Activated CD4-positive, alpha-beta T cell treated with anti-CD3 and anti-CD28 coated beads for 48 hours (primary cell): ENCODE measurements around the gene MYO16.
"Not testable (repeated sequence)": the region's sequence is repeated elsewhere in the genome, so short reads cannot be mapped to it uniquely, and the experiment has no call there.

Experiments
- DNase-seq: peaks from one replicate; pipeline ENCODE4 v3.0.0-alpha.2; 2020

MYO16 gene

DNA sequence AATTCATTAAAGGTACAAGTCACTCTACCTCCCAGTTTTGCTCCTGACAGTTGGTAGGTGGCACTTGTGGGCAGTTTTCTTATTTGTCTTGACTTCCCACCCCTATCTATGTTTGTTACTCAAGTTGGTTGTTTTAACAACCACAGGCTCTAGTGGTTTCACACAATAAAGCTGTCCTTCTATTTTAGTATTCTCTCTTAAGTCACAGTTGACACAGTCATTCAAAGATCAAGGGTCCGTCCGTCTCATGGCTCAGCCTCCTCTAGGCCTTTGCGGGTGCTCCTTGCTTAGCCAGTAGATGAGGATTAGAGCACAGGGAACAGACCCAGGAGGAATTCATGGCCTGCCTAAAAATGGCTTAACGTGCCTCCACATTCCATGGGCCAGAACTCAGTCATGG, 583.2 kb downstream of the MYO16 start:
- DNase-seq, result no peak

DNA sequence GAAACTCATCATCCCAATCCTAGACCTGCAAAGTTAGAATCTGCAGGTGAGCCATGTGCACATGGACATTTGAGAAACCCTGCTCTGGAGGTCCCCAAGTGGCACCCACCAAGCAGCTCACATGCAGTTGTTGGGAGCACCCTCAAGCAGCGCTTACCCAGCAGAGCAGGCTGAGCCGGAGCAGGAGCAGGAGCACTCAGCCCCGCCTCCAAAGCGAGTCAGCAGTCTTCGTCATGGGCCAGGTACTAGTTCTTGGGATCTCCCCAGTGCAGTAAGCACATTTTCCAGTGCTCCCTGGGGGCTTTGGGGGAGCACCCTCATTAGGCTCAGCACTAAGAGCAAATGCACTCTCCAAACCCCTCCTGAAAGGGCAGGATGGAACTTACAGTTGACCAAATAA, 584.3 kb downstream of the MYO16 start:
- DNase-seq, result no peak

DNA sequence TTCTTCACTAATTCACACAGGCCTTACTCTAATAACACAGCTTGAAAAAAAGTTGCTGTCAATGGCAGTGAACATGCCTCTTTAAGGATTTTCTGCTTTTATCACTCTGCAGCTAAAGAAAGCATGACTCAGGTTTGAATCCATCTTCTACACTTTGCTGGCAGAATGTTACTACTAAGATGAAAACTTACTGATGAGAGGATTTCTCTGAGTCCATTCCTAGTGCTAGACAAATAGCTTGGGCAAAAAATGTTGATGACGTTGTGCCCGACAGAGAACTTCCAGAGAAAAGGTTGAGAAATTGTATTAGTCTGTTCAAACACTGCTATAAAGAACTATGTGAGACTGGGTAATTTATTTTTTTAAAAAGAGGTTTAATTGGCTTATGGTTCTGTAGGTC, 585.0 kb downstream of the MYO16 start:
- no peak for DNase-seq

DNA sequence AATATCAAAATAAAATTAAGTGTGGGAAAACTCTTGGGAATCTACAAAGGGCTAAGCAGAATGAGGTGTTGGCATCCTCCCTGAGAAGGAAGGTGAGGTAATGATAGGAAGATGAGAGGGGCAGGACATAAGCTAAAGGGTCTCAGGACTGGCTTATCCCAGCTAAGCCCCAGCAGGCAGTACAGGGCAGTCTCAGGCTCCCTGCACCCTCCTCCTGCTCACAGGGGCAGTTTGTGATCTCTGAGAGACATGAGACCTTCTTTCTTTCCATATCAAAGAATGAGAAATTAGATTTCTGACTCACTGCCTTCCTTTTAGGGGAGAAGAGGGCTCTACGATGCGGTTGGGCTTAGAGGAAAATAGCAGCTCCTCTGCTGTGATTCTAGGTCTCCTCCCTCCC, 586.0 kb downstream of the MYO16 start:
- DNase-seq, result no peak

DNA sequence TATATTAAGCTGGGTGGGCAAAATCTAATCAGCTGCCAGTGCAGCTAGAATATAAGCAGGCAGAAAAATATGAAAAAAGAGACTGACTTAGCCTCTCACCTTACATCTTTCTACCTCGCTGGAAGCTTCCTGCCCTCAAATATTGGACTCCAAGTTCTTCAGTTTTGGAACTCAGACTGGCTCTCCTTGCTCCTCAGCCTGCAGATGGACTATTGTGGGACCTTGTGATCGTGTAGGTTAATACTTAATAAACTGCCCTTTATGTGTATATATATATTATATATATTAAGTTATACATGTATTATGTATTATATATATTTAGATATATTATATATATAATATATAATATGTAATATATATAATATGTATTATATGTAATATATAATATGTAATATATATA, 588.1 kb downstream of the MYO16 start:
- DNase-seq, result not testable (repeated sequence)

DNA sequence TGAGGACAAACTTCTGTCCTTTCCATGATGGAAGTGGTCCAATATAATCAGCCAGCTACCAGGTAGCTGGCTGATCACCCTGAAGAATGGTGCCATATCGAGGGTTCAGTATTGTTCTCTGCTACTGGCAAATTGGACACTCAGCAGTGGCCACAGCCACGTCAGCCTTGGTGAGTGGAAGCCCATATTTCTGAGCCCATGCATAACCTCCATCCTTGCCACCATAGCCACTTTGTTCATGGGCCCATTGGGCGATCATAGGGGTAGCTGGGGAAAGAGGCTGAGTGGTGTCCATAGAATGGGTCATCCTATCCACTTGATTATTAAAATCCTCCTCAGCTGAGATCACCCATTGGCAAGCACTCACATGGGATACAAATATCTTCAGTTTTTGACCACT, 591.2 kb downstream of the MYO16 start:
- DNase-seq, result no peak

DNA sequence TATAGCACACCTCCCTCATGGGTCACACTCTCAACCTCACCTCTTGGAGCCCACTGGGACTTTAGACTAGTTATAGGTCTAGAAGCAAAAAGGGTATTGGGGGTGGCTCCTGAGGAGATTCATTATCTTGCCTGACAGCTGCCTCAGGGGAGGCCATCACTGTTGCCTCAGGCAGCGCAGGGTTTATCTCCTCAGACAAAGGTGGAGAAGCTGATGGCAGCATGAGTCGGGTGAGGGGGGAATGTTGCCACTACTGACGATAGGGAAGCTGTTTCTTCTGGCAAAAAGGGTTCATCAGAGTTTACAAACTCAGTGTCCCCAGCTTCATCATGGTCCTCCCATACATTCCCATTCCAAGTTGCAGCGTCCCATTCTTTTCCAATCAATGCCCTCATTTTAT, 594.6 kb downstream of the MYO16 start:
- DNase-seq, result no peak

DNA sequence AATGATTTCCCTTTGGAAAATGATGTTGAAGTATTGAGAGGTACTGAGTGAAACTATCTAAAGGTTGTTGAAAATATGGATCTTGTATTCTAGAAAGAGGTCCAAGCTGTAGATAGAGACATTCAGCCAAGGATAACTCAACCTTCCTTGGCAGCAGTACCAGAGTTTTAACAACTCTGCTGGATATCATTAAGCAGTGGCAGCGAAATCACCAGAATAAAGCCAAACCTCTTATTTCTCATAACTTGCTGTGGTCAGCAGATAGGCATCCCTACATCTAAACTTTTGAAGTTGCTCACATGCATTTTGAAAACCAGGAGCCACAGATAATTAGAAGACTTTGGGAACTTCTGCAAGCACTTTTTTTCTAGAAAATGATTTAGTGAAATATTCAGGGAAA, 597.2 kb downstream of the MYO16 start:
- no peak for DNase-seq

DNA sequence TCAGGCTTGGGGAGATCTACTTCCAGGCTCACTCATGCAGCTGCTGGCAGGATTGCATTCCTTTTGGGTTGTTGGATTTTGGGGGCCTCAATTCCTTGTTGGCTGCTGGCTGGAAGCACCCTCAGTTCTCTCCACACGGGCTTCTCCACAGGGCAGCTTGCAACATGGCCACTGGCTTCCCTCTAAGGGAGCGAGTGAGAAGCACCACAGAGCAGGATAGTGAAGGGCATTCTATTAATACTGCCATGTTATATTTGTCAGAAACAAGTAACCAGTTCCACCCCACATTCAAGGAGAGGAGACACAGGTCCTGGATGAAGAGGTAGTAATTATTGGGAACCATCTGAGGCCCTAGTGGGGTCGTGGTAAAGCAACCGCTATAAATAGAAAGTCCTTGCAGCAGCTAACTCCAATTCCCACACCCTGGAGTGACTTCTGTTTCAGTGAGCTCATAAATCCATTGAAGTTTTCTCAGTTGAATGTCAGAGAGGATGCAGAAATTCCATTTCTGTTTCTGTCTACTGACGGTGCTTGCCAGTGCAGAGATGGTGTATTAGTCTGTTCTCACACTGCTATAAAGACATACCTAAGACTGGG, 598.0 kb downstream of the MYO16 start:
- DNase-seq, result no peak

DNA sequence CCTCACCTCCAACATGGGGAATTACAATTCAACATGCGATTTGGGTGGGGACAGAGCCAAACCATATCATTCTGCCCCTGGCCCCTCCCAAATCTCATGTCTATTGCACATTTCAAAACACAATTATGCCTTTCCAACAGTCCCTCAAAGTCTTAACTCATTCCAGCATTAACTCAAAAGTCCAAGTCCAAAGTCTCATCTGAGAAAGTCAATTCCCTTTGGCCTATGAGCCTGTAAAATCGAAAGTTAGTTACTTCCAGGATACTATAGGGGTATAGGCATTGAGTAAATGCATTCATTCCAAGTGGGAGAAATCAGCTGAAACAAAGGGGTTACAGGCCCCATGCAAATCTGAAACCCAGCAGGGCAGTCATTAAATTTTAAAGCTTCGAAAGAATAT, 598.8 kb downstream of the MYO16 start:
- DNase-seq, result no peak

DNA sequence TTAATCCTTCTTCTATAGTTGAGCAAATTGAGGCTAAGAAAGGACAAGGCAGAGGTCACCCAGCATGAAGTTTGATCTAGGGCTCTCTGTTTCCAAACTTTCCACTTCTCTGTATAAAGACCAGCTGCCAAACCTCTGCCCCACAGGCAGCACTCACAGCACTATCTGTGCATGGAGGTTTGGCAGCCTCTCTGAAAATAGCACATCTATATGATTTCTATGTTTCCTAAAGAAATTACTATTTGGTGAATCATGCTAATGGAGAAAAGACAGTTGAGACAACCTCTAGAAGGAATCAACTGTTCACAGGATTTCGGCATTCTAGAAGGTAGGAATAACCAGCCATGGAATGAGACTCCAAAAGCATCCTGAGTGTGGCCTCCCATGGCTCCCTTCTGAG, 602.5 kb downstream of the MYO16 start:
- no peak for DNase-seq

DNA sequence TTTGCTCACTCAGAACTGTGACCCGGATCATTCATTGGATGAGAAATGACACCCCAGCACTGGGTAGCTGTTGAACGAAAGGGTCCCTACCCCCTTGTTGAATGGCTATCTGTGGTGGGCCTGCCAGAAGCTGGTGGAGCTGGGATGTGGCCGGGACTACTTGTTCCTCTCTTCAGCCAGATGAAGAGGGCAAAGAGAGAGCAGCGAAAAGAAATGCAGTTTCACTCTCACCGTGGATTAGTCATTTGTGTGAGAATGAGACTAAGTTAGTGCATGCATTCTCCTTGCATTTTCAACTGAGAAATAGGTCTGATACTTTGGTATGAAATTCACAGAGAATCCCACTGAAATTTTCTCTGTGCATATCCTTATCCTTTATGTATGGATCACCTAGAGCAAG, 603.9 kb downstream of the MYO16 start:
- no peak for DNase-seq

DNA sequence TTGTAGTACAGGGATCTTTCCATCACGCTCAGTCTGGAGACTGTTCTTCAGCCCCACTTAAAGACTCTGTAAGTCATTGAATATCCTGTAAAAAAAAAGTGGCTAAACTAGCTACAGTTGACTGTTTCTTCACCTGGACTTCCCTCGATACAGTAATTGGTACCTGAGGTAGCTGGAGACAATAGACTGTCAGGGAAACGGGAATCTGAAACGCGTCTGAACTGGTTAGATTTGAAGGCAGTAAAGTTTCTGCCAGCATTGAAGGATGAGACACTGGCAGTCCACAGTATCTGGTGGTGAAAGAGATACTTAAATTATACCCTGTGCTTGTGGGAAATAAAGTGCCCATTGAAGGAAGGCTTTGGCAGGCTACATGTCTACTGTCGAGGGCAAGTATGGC, 606.5 kb downstream of the MYO16 start:
- no peak for DNase-seq

DNA sequence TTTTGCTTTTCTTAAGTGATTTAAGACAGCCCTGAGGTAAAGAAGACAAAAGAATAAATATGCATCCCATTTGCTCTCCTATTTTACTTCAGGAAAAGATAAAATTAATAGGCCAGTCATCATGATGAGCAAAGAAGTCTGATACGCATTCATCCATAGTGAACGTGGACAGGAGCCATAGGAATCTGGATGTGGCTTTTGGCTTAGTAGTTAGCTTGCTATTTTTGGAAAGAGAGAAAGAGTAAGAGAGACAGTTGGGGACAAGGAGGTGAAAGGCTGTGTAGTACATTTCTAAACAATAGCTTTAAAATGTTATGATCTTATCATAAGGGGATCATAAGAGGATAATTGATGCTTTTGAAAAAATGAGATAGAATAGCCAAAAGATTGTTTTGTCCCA, 611.7 kb downstream of the MYO16 start:
- no peak for DNase-seq

DNA sequence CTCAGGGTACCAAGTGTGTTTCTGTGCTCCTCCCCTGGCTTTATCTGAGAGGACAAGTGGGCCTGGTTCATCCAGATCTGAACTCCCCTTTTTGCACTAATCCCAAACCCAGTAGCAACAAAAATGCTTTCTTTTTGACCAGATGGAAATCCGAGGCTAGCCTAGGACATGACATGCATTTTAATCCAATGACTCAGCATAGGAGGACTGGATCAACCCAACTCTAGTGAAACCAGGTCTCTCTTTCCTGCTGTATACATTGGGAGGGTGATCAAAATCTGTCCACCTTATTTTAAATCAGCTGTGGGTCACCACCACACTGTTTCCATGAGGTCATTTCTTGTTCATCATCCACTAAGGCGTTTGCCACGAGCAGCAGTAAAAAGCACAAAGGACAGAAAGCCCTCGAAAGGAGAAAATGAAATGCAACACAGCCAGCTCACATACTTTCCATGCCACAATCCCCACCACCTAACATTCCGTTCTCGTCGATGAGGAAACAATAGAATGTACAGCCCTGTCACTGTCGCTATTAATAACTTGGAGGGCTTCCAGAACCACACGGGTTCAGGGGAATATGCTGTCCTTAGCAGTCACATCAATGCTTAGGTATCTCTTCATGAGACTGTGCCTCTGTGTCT, 614.0 kb downstream of the MYO16 start:
- DNase-seq, result no peak

DNA sequence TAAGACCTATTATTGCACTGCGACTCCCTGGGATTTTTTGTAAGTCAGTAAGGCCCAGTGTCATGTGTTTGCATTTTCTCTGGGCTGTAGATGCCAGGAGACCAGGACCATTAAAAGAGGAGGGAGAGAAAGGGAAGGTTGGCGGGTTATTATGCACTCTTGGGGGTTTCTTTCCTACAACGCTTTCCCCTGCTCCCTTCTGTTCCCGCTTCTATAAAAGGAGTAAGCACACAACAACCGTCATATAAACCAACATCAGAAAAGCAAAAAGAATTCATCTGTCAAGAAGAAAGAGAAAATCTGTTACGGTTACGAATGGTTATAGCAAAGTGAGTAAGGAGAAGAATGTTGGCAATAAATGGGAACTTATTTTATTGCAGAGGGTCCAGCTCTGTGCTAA, 615.2 kb downstream of the MYO16 start:
- no peak for DNase-seq

DNA sequence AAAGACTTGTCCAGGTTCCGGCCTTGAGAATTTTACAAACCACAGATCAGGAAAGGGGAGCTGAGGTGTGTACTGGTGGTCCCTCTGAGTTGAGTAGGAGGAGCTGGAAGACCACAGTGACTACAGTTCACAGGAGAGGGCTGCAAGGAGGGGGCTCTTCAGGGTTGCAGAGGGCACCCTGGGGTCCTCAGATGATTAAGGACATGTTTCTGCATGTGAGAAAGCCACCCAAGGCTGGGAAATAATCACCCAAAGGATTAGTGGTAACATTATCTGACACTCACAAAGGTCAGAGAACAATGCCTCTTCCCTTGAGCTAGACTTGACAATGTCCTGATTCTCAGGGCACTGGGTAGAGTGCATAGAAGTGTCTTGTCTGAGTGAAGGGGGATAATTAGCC, 616.6 kb downstream of the MYO16 start:
- DNase-seq, result no peak

DNA sequence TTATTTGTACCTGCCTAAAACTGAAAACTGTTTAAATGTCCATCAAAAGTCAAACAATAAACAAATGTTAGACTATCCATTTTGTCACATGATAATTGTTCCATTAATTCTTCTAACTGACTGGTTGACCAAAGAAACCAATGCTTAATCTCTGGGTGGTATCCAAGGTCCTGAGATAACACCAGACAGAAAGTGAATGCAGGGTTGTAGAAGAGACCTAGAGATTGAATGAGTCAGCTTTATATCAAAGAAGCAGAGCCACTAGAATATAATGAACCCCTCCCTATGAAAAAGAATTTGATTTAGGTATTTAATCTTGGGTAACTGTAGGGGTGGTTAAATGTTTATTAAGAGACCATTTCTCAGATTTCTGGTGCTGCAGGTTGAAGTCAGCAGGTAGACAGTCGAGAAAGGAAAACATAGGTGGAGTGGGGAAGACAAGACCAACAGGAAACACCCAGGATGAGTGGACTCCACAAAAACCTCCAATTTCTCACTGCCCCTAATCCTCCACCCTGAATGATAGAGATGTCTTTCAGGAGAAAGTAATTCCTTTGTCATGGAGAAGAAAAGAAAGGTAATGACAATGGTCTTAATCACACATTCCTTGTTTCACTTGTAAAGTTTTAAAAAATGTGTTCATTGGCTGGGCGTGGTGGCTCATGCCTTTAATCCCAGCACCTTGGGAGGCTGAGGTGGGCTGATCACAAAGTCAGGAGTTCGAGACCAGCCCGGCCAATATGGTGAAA, 620.5 kb downstream of the MYO16 start:
- DNase-seq, result no peak

DNA sequence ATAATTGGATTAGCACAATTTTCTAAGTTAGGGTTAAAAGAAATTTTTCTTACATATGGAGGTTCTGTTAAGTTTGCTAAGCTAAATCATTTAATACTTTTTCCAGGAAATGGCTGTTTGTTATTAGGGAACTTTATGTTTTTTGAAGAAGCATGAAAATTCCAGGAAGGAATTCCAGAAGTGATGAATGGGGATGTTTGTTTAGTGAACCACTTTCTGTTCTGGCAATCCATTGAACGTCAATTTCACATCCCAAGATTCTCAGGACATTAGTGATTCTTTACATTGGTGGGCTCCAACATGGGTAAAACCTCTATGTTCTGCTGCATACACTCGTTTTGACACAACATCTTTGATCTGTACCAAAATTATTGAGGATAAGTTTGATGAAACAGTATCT, 622.5 kb downstream of the MYO16 start:
- no peak for DNase-seq

DNA sequence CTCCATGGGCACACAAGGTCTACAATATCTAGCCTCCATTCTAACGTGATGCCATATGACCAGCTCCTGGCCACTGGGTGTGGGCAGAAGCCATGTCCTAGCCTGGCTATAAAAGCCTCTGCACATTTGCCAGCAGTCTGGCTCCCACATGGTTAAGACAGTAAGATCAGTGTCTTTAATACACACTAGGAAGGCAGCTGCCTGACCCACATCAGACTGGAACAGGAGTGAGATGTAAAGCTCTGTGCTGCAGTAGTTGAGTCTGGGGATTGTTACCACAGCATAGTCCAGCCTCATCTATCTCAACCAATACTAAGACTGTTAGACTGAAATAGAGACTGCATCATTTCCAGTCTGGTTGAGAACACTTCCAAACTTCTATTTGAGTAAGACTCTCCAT, 623.9 kb downstream of the MYO16 start:
- DNase-seq, result no peak

DNA sequence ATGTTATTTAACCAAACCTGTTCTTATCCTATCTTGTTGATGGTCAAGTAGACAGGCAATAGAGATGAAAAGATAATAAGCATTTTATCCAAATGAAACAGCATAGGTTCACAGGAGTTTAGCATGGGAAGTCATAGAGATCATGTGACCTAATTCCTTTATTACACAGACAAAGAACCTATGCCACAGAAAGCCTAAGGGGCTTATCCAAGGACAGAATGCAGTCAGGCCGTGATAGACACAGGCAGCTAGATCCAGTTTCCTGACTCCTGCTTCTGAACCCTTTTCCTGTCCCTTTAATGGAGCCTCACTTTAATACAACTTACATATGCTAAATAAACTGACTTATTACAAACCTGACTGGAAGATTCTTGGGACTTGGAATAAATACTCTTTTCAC, 624.9 kb downstream of the MYO16 start:
- no peak for DNase-seq

DNA sequence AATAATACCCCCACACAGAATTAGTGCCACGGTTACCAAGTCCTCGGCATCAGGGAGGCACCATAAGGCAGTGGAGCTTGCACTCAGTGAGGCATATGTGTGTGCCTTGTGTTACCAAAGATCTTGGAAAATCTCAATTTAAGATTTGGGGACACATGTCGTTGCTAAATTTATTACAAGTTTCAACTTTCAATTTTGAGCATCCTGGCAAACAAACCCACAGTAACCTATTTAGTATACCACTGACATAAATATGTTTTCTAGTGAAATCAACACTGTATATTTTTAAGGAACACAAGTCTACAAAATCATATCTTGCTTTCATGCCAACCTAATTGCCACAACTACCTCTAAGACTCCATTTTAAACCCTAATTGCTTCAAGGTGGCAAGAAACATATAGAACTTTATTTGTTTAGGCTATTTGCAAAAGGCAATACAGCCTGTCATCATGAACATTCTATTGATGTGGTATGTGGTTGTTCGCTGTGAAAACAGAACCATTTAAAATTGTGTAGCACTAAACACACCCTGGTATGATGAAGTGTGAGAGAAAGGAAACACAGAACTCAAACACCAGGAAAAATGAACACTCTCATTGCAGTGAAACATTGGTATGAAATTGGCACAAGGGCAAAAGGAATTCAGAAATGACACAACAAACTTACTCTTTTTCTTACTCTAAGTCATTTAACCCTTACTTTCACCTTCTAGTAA, 625.9 kb downstream of the MYO16 start:
- DNase-seq, result no peak

DNA sequence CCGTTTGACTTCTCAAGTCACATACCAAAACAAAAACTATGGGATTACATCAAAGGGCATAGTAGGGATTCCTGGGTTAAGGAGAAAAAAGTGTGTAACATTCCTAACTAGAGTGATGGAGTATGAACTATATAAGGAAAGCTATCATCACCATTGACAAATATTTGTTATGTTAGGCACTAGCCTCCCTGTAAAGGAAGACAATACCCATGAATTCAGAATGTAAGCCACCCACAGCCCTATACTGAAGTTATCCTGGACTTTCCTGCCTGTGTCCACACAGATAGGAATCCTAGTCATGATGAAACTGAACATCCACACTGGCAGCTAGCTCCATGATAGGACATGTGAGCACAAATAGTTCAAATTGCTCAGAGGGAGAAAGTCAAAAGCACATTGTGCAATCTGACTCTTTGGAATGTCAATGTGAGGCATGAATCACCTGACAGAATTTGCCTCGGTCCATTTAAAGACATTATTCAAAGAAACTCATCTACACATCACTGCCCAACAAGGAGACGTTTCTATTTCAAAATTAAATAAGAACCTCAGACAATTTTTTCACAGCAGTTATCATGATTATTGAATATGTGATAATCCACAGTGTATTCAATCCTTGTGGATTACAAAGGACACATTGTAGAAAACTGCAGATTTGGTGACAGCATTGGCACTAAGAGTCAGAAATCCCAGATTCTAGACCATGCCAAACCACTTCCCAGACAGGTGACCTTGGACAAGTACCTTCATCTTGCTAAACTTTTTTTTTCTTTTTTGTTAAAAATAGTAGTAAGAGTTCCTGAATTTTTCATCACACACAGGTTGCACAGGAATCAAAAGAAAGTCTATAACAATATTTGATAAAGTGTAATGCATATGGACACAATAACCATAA, 627.7 kb downstream of the MYO16 start:
- no peak for DNase-seq
